ENCODE measurements around the gene OXNAD1. TPM values are rescaled to one million over a fixed set of nuclear protein-coding genes. Genes with fewer than 3 reads are reported as not detected.

Gene OXNAD1
- total RNA-seq, 1 donor from 2014 or later = 28.7 TPM

- Histone ChIP-seq H3K9me3 (ENCODE audit: low read depth) (no peaks in the 10 kb centered on the region), H3K4me2 (no peak overlapping the region), H3K36me3 (peaks cover 5% of the 10 kb centered on the region), H4K20me1 (ENCODE audit: low read depth) (no peaks in the 10 kb centered on the region), H3F3A (ENCODE audit: low read depth) (peaks cover 32% of the 10 kb centered on the region), H3K9ac (no peak overlapping the region), H3K4me1 (peaks cover 35% of the 10 kb centered on the region), H3K79me2 (ENCODE audit: low read depth) (no peaks in the 10 kb centered on the region), H3K27me3 (no peaks in the 10 kb centered on the region), H3K4me3 (no peak overlapping the region), H2AFZ (replicated peaks) (no peak overlapping the region), H3K27ac (no peak overlapping the region)
- Mint-ChIP-seq H3K27me3 (ENCODE audit: insufficient read depth, low read depth) (no peaks in the 10 kb centered on the region), H3K4me1 (peaks cover 12% of the 10 kb centered on the region), H3K9me3 (no peaks in the 10 kb centered on the region), H3K4me3 (no peak overlapping the region), H3K27ac (no peak overlapping the region), H3K36me3 (peaks cover 21% of the 10 kb centered on the region)
- TF ChIP-seq EZH2 (IDR thresholded peaks at IDR 0.05) (no peak), CTCF (IDR thresholded peaks at IDR 0.05) (no peak), EZH2phosphoT487 (IDR thresholded peaks at IDR 0.05) (no peak)
- no peak for DNase-seq (ENCODE audit: low spot score)
Measured at GRCh38 chr3:16305111-16305541, 40.1 kb downstream of the OXNAD1 start.

GRCh38 chr3:16307832-16308531, 43.0 kb downstream of the OXNAD1 start:
- Histone ChIP-seq H3K27ac (no peak overlapping the region), H3K27me3 (no peaks in the 10 kb centered on the region), H3K36me3 (peaks cover 5% of the 10 kb centered on the region), H3F3A (ENCODE audit: low read depth) (peaks cover 5% of the 10 kb centered on the region), H3K9ac (no peak overlapping the region), H3K9me3 (ENCODE audit: low read depth) (no peaks in the 10 kb centered on the region), H2AFZ (replicated peaks) (no peak overlapping the region), H3K4me2 (no peak overlapping the region), H3K4me3 (no peak overlapping the region), H4K20me1 (ENCODE audit: low read depth) (no peaks in the 10 kb centered on the region), H3K4me1 (peaks cover 9% of the 10 kb centered on the region), H3K79me2 (ENCODE audit: low read depth) (no peaks in the 10 kb centered on the region)
- H3K4me3 Mint-ChIP-seq = no peak overlapping the region
- TF ChIP-seq EZH2phosphoT487 (IDR thresholded peaks at IDR 0.05) (no peak), CTCF (IDR thresholded peaks at IDR 0.05) (no peak), EZH2 (IDR thresholded peaks at IDR 0.05) (no peak)
- peaks cover 15% of the 10 kb centered on the region for H3K36me3 Mint-ChIP-seq
- DNase-seq (ENCODE audit: low spot score) = no peak
- H3K27ac Mint-ChIP-seq = no peak overlapping the region
- no peaks in the 10 kb centered on the region for H3K27me3 Mint-ChIP-seq (ENCODE audit: insufficient read depth, low read depth)
- no peaks in the 10 kb centered on the region for H3K9me3 Mint-ChIP-seq
- H3K4me1 Mint-ChIP-seq = no peaks in the 10 kb centered on the region

GRCh38 chr3:16308727-16309126, 43.7 kb downstream of the OXNAD1 start:
- H3K9ac ChIP-seq = no peak overlapping the region
- H3K4me3 ChIP-seq = no peak overlapping the region
- no peak overlapping the region for H2AFZ ChIP-seq (replicated peaks)
- H3K36me3 ChIP-seq = no peaks in the 10 kb centered on the region
- no peak overlapping the region for H3K4me3 Mint-ChIP-seq
- H3K4me1 Mint-ChIP-seq = no peaks in the 10 kb centered on the region
- H3K9me3 Mint-ChIP-seq = no peaks in the 10 kb centered on the region
- peaks cover 2% of the 10 kb centered on the region for H3K27me3 Mint-ChIP-seq (ENCODE audit: insufficient read depth, low read depth)
- H3K27me3 ChIP-seq = no peaks in the 10 kb centered on the region
- H3K36me3 Mint-ChIP-seq = peaks cover 12% of the 10 kb centered on the region
- H3K27ac ChIP-seq = no peak overlapping the region
- no peak overlapping the region for H3K27ac Mint-ChIP-seq
- TF ChIP-seq EZH2phosphoT487 (IDR thresholded peaks at IDR 0.05) (no peak), EZH2 (IDR thresholded peaks at IDR 0.05) (no peak), CTCF (IDR thresholded peaks at IDR 0.05) (no peak)
- H3K4me1 ChIP-seq = peaks cover 1% of the 10 kb centered on the region
- no peaks in the 10 kb centered on the region for H3K79me2 ChIP-seq (ENCODE audit: low read depth)
- no peak for DNase-seq (ENCODE audit: low spot score)
- H3F3A ChIP-seq (ENCODE audit: low read depth) = no peaks in the 10 kb centered on the region
- H3K9me3 ChIP-seq (ENCODE audit: low read depth) = no peaks in the 10 kb centered on the region
- H3K4me2 ChIP-seq = no peak overlapping the region
- no peaks in the 10 kb centered on the region for H4K20me1 ChIP-seq (ENCODE audit: low read depth)
